Parathyroid adenoma (tissue), 2 donors: ENCODE results near the gene ZNF266.

Experiments
- H2AFZ ChIP-seq: fragments of 300-600 bp; sonication (generic); one replicate; pipeline ENCODE4 v1.7.0; 2017; ENCODE audit warnings: antibody characterized with exemption, mild to moderate bottlenecking
- H3K27ac ChIP-seq: fragments of 300-600 bp; sonication (generic); one replicate; pipeline ENCODE4 v1.7.0; 2017
- H3K27me3 ChIP-seq: fragments of 300-600 bp; sonication (generic); one replicate; pipeline ENCODE4 v1.7.0; 2017; ENCODE audit warnings: low read length; ENCODE audit not compliant: control insufficient read depth, insufficient read depth
- H3K36me3 ChIP-seq: fragments of 300-600 bp; sonication (generic); one replicate; pipeline ENCODE4 v1.7.0; 2017; ENCODE audit warnings: low read length; ENCODE audit not compliant: control insufficient read depth, insufficient read depth
- H3K4me1 ChIP-seq: fragments of 300-600 bp; sonication (generic); one replicate; pipeline ENCODE4 v1.7.0; 2017; ENCODE audit warnings: control low read depth
- H3K4me2 ChIP-seq: fragments of 300-600 bp; sonication (generic); one replicate; pipeline ENCODE4 v1.7.0; 2017; ENCODE audit warnings: low read length
- H3K4me3 ChIP-seq: fragments of 300-600 bp; sonication (generic); one replicate; pipeline ENCODE4 v1.7.0; 2017; ENCODE audit warnings: low read depth, low read length
- H3K79me2 ChIP-seq: fragments of 300-600 bp; sonication (generic); one replicate; pipeline ENCODE4 v1.7.0; 2017; ENCODE audit warnings: control low read depth
- H3K9ac ChIP-seq: fragments of 300-600 bp; sonication (generic); one replicate; pipeline ENCODE4 v1.7.0; 2017; ENCODE audit warnings: mild to moderate bottlenecking
- H3K9me3 ChIP-seq: fragments of 300-600 bp; sonication (generic); one replicate; pipeline ENCODE4 v1.7.0; 2017; ENCODE audit warnings: low read length; ENCODE audit not compliant: control insufficient read depth
- CTCF ChIP-seq: fragments of 300-600 bp; sonication (generic); IDR thresholded peaks from one replicate; pipeline ENCODE4 v1.7.0; 2017; ENCODE audit warnings: antibody characterized with exemption, mild to moderate bottlenecking
- donor health status: primary hyperparathyroidism.

ZNF266 gene

GRCh38 chr19:9431475-9431874 lies 3.9 kb downstream of the ZNF266 start:
- Histone ChIP-seq H3K4me1 (peaks cover 5% of the 10 kb centered on the region), H3K9ac (no peak overlapping the region), H3K4me3 (no peak overlapping the region), H3K4me2 (no peak overlapping the region), H3K27ac (no peak overlapping the region), H3K79me2 (peaks cover 25% of the 10 kb centered on the region), H2AFZ (no peak overlapping the region), H3K27me3 (no peaks in the 10 kb centered on the region), H3K9me3 (no peaks in the 10 kb centered on the region), H3K36me3 (no peaks in the 10 kb centered on the region)
- no peak for TF ChIP-seq CTCF

GRCh38 chr19:9430444-9430843 lies 4.9 kb downstream of the ZNF266 start:
- Histone ChIP-seq H3K4me1 (peaks cover 5% of the 10 kb centered on the region), H3K4me2 (no peak overlapping the region), H3K36me3 (no peaks in the 10 kb centered on the region), H3K4me3 (no peak overlapping the region), H2AFZ (no peak overlapping the region), H3K27me3 (no peaks in the 10 kb centered on the region), H3K9me3 (no peaks in the 10 kb centered on the region), H3K9ac (no peak overlapping the region), H3K79me2 (peaks cover 20% of the 10 kb centered on the region), H3K27ac (no peak overlapping the region)
- no peak for TF ChIP-seq CTCF

GRCh38 chr19:9427941-9428340 lies 7.4 kb downstream of the ZNF266 start:
- Histone ChIP-seq H3K4me3 (no peak overlapping the region), H3K27ac (no peak overlapping the region), H3K9me3 (no peaks in the 10 kb centered on the region), H3K4me1 (no peaks in the 10 kb centered on the region), H3K27me3 (no peaks in the 10 kb centered on the region), H3K79me2 (peaks cover 18% of the 10 kb centered on the region), H2AFZ (no peak overlapping the region), H3K9ac (no peak overlapping the region), H3K36me3 (no peaks in the 10 kb centered on the region), H3K4me2 (no peak overlapping the region)
- no peak for TF ChIP-seq CTCF

GRCh38 chr19:9413240-9413954 lies 22.0 kb downstream of the ZNF266 start:
- Histone ChIP-seq H3K79me2 (no peaks in the 10 kb centered on the region), H3K27me3 (no peaks in the 10 kb centered on the region), H2AFZ (no peak overlapping the region), H3K4me1 (no peaks in the 10 kb centered on the region), H3K9ac (no peak overlapping the region), H3K9me3 (peaks cover 7% of the 10 kb centered on the region), H3K4me3 (no peak overlapping the region), H3K36me3 (peaks cover 6% of the 10 kb centered on the region), H3K27ac (no peak overlapping the region), H3K4me2 (no peak overlapping the region)
- TF ChIP-seq CTCF: no peak

- H3K9me3 ChIP-seq: no peaks in the 10 kb centered on the region
- H3K4me3 ChIP-seq: peak overlapping the region; percentile 80
- no peak overlapping the region for H3K27ac ChIP-seq
- H2AFZ ChIP-seq: no peak overlapping the region
- H3K79me2 ChIP-seq: no peaks in the 10 kb centered on the region
- peak overlapping the region; percentile 79 for H3K4me2 ChIP-seq
- no peaks in the 10 kb centered on the region for H3K27me3 ChIP-seq
- no peak for TF ChIP-seq CTCF
- H3K36me3 ChIP-seq: peaks cover 6% of the 10 kb centered on the region
- H3K4me1 ChIP-seq: no peaks in the 10 kb centered on the region
- H3K9ac ChIP-seq: no peak overlapping the region
Measured at GRCh38 chr19:9407827-9408226, 27.5 kb downstream of the ZNF266 start.
